ENCODE data around the gene ZNF410. TPM values are rescaled to one million over a fixed set of nuclear protein-coding genes. Genes with fewer than 3 reads are reported as not detected.

Gene ZNF410
- total RNA-seq, 4 donors from 2014 or later, result 48.8 to 57.3 (median 51.2) TPM

GRCh38 chr14:73942180-73942579 lies 55.5 kb downstream of the ZNF410 start:
- H3K4me1 ChIP-seq, result no peaks in the 10 kb centered on the region
- no peaks in the 10 kb centered on the region for H3K9me3 ChIP-seq
- no peak overlapping the region for H3K4me3 ChIP-seq (replicated peaks in 1 of 3)
- H3K36me3 ChIP-seq, result peaks cover 4 to 8% of the 10 kb centered on the region in 2 donors
- TF ChIP-seq, protein P1, sequence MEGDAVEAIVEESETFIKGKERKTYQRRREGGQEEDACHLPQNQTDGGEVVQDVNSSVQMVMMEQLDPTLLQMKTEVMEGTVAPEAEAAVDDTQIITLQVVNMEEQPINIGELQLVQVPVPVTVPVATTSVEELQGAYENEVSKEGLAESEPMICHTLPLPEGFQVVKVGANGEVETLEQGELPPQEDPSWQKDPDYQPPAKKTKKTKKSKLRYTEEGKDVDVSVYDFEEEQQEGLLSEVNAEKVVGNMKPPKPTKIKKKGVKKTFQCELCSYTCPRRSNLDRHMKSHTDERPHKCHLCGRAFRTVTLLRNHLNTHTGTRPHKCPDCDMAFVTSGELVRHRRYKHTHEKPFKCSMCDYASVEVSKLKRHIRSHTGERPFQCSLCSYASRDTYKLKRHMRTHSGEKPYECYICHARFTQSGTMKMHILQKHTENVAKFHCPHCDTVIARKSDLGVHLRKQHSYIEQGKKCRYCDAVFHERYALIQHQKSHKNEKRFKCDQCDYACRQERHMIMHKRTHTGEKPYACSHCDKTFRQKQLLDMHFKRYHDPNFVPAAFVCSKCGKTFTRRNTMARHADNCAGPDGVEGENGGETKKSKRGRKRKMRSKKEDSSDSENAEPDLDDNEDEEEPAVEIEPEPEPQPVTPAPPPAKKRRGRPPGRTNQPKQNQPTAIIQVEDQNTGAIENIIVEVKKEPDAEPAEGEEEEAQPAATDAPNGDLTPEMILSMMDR (IDR thresholded peaks at IDR 0.05), result no peak
- no peak for TF ChIP-seq POLR2A (IDR thresholded peaks at IDR 0.05)
- H3K27me3 ChIP-seq, result no peaks in the 10 kb centered on the region
- 90% methylated on average over 7 of the region's 7 CpGs for WGBS, 2 donors
- intact Hi-C loops (cut with DNase I), result no loop called here
- H3K27ac ChIP-seq, result no peak overlapping the region
- no peak for DNase-seq

DNA sequence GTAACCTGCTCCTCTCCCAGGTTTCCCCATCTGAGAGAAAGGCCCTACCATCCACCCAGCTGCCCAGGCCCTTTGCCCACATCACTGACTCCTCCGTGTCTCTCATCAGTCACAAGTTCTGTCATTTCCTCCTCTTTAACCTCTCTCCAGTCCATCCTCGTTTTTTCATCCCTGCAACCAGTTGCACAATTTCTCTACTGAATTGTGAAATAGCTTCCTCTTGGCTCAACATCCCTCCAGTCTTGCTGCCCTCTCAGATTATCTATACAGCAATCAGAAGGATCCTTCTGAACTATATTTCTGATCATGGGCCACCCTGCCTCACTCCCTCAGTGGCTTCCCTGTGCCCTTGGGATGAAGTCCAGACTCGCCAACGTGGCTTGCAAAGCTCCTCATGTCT lies 56.4 kb downstream of the ZNF410 start:
- TF ChIP-seq POLR2A (IDR thresholded peaks at IDR 0.05), result no peak
- TF ChIP-seq, protein P1 (IDR thresholded peaks at IDR 0.05), result no peak
- DNase-seq, result no peak
- Histone ChIP-seq H3K4me3 (replicated peaks in 1 of 3) (no peak overlapping the region), H3K9me3 (no peaks in the 10 kb centered on the region), H3K36me3 (peaks cover 3 to 4% of the 10 kb centered on the region in 2 donors), H3K27me3 (no peaks in the 10 kb centered on the region), H3K27ac (no peak overlapping the region), H3K4me1 (no peaks in the 10 kb centered on the region)
- 55 to 60% methylated on average over 4 of the region's 4 CpGs for WGBS, 2 donors
- intact Hi-C loops (cut with DNase I), result no loop called here

- H3K27me3 ChIP-seq, result no peaks in the 10 kb centered on the region
- H3K4me1 ChIP-seq, result peaks cover 4 to 5% of the 10 kb centered on the region in 2 donors
- no peaks in the 10 kb centered on the region for H3K9me3 ChIP-seq
- no peak overlapping the region for H3K4me3 ChIP-seq (replicated peaks in 1 of 3)
- H3K27ac ChIP-seq, result no peak overlapping the region
- H3K36me3 ChIP-seq, result peaks cover 3 to 4% of the 10 kb centered on the region in 2 donors
- no peak for TF ChIP-seq POLR2A (IDR thresholded peaks at IDR 0.05)
- TF ChIP-seq, protein P1 (IDR thresholded peaks at IDR 0.05), result no peak
- 89 to 93% methylated on average over 11 to 16 of the region's 17 CpGs for WGBS, 2 donors
- no peak for DNase-seq
- intact Hi-C loops (cut with DNase I), result no loop called here
Measured at GRCh38 chr14:73944432-73945158, 57.9 kb downstream of the ZNF410 start.

GRCh38 chr14:73945159-73945670 lies 58.6 kb downstream of the ZNF410 start:
- no peaks in the 10 kb centered on the region for H3K27me3 ChIP-seq
- DNase-seq, result no peak
- peaks cover 4 to 5% of the 10 kb centered on the region in 2 donors for H3K4me1 ChIP-seq
- intact Hi-C loops (cut with DNase I), result no loop called here
- no peak overlapping the region for H3K4me3 ChIP-seq (replicated peaks in 1 of 3)
- no peaks in the 10 kb centered on the region for H3K9me3 ChIP-seq
- 89 to 91% methylated on average over 4 of the region's 4 CpGs for WGBS, 2 donors
- H3K36me3 ChIP-seq, result peaks cover 3 to 4% of the 10 kb centered on the region in 2 donors
- no peak overlapping the region for H3K27ac ChIP-seq
- TF ChIP-seq, protein P1 (IDR thresholded peaks at IDR 0.05), result no peak
- TF ChIP-seq POLR2A (IDR thresholded peaks at IDR 0.05), result no peak

Measured in thyroid gland (tissue), 4 donors.